ENCODE results near the gene ARHGEF28. TPM values are rescaled to one million over a fixed set of nuclear protein-coding genes. Genes with fewer than 3 reads are reported as not detected.

ARHGEF28 gene
- total and polyA plus RNA-seq, 2 of the 4 experiments (the other 2 are of a cell fraction), result 3.6 to 16.0 TPM

DNA sequence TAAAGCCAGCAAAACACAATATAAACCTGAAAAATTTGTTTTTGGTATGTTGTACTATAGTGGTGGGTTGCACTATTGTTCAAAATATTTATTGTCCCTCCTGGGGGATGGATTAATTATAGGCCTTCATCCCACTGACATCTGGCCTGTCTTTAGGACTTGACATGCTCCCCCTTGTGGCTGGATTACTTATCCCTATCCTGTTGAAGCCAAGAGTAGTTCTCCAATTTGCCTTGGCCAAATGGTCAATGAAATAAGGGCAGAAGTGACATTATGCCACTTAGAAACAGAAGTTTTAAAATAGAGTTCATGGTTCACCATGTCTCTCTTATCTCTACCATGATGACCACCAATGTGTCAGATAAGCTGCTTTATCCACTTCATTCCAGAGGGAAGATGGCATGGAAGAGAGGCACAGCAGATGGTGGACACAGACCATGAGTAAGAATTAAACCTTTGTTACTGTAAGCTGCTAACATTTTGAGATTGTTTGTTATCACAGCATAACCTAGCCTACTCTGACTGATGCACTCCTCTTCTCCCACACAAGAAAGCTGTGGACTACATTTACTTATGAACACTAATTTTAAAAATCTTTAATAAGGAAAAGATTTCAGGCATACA lies 29.2 kb upstream of the ARHGEF28 start:
- ChIA-PET CTCF (interaction anchor here (0.6 to 1.0 kb wide), 3 partner anchors 196 to 1052 kb away, joined by 3 read pairs; no protein-coding TSS in a partner anchor), POLR2A (ENCODE audit: unreplicated experiment) (no interaction called here)
- Histone ChIP-seq H3K9me1 (ENCODE audit: insufficient read depth, low read length) (no peaks in the 10 kb centered on the region), H3K27ac (ENCODE audit: insufficient read depth, low read length) (no peak overlapping the region), H3K4me3 (ENCODE audit: insufficient read depth, low read depth, low read length) (no peak overlapping the region), H3K79me1 (ENCODE audit: low read depth in 1 of 2, low read length in 2 of 2) (no peaks in the 10 kb centered on the region; a peak in 1 of 4 replicates), H4K8ac (ENCODE audit: low read depth in 2 of 2, low read length in 2 of 2) (no peak overlapping the region), H4K5ac (ENCODE audit: low read depth, low read length) (no peak overlapping the region), H3K36me3 (ENCODE audit: control insufficient read depth, insufficient read depth, low read length) (no peaks in the 10 kb centered on the region), H4K20me1 (ENCODE audit: insufficient read depth, low read length) (no peaks in the 10 kb centered on the region), H3K9me3 (ENCODE audit: control insufficient read depth, insufficient read depth, low read length) (no peaks in the 10 kb centered on the region), H3K56ac (ENCODE audit: extremely low read depth, insufficient read depth, low read length) (no peak overlapping the region), H3K9ac (ENCODE audit: low read depth, low read length) (no peak overlapping the region), H3K4me2 (ENCODE audit: low read depth, low read length) (no peak overlapping the region), H3K4ac (ENCODE audit: low read depth, low read length) (peak overlapping the region; percentile 12; the same call in 1 of the 2 replicates), H3K14ac (replicated peaks; ENCODE audit: low read depth, low read length) (0 out of 2 replicates have a peak overlapping the region, but pooled peaks have one; percentile 10), H3K27me3 (ENCODE audit: control insufficient read depth, insufficient read depth, low read length) (no peaks in the 10 kb centered on the region), H3K18ac (ENCODE audit: low read depth, low read length) (no peak overlapping the region), H2BK5ac (ENCODE audit: low read depth, low read length, poor library complexity, severe bottlenecking) (no peak overlapping the region), H2AK9ac (replicated peaks; ENCODE audit: low read depth, low read length, poor library complexity) (no peak overlapping the region), H2BK120ac (ENCODE audit: low read depth, low read length) (no peak overlapping the region), H2AFZ (replicated peaks; ENCODE audit: low read length, poor library complexity) (no peak overlapping the region), H3K4me1 (ENCODE audit: control insufficient read depth, insufficient read depth, low read length) (no peaks in the 10 kb centered on the region), H3K23ac (ENCODE audit: low read depth, low read length) (no peak overlapping the region), H2AK5ac (ENCODE audit: low read depth, low read length) (0 out of 2 replicates have a peak overlapping the region, but pooled peaks have one; percentile 2), H2BK15ac (ENCODE audit: low read depth, low read length) (peak overlapping the region; percentile 4; the same call in 1 of the 3 replicates), H4K91ac (ENCODE audit: insufficient read depth, low read depth, low read length) (no peak overlapping the region), H2BK20ac (ENCODE audit: low read depth, low read length) (peak overlapping the region; percentile 21; the same call in 1 of the 2 replicates)
- intact Hi-C loops (cut with micrococcal nuclease), result no loop called here
- no peak for TF ChIP-seq ELK1 (IDR thresholded peaks at IDR 0.05; ENCODE audit: borderline replicate concordance, low read depth, low read length)
- no peak for TF ChIP-seq RAD21 (IDR thresholded peaks at IDR 0.05; ENCODE audit: low read length)
- TF ChIP-seq CTCF (conservative IDR thresholded peaks at IDR 0.05; ENCODE audit: low read depth, low read length), result peak; percentile 30; the same call in 1 of the 2 replicates
- BruUV-seq (replicated peaks), result no TSS peak
- dilution Hi-C loops (cut with HindIII; ENCODE audit: low sequenced_read_pairs, unreplicated experiment), result loop anchor here (25.0 kb wide), 1 partner anchor 190 kb away; no protein-coding TSS in a partner anchor
- in situ Hi-C loops (cut with MboI; ENCODE audit: low sequenced_read_pairs), result no loop called here
- DNase-seq (peak; percentile 20), ATAC-seq (ENCODE audit: low read depth) (no peak)
